ENCODE data around the gene ECI1.

Gene ECI1

GRCh38 chr16:2232094-2232990 lies 19.0 kb downstream of the ECI1 start:
- no peak for DNase-seq

GRCh38 chr16:2231016-2231931 lies 20.1 kb downstream of the ECI1 start:
- no peak for DNase-seq

DNA sequence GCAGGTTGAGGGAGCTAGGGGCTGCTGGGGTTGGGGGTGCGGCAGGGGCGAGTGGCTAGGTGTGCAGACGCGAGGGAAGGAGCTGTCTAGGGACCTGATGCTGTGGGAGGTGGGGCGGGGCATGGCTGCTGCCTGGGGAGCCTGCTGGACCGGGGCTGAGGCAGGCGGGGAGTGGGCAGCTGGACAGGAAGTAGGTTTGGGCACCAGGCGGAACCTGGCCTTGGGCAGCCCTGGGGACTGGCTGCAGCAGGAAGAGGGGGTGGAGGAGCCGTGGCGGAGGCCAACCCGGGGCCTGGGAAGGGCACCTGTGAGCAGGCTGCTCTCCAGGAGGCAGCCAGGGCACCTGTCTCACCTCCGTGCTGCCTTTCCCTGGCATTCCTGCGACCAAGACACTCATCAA lies 21.0 kb downstream of the ECI1 start:
- DNase-seq: no peak

- DNase-seq: no peak
These were observed 21.6 kb downstream of the ECI1 start for GRCh38 chr16:2229632-2230250.

- no peak for DNase-seq
These were observed 22.3 kb downstream of the ECI1 start for GRCh38 chr16:2229091-2229490.

- no peak for DNase-seq
These were observed 23.1 kb downstream of the ECI1 start for GRCh38 chr16:2228161-2228824.

- no peak for DNase-seq
These were observed 24.5 kb downstream of the ECI1 start for GRCh38 chr16:2226918-2227317.

GRCh38 chr16:2226245-2226793 lies 25.1 kb downstream of the ECI1 start:
- DNase-seq: no peak

- no peak for DNase-seq
These were observed 27.4 kb downstream of the ECI1 start for GRCh38 chr16:2223942-2224486.

DNA sequence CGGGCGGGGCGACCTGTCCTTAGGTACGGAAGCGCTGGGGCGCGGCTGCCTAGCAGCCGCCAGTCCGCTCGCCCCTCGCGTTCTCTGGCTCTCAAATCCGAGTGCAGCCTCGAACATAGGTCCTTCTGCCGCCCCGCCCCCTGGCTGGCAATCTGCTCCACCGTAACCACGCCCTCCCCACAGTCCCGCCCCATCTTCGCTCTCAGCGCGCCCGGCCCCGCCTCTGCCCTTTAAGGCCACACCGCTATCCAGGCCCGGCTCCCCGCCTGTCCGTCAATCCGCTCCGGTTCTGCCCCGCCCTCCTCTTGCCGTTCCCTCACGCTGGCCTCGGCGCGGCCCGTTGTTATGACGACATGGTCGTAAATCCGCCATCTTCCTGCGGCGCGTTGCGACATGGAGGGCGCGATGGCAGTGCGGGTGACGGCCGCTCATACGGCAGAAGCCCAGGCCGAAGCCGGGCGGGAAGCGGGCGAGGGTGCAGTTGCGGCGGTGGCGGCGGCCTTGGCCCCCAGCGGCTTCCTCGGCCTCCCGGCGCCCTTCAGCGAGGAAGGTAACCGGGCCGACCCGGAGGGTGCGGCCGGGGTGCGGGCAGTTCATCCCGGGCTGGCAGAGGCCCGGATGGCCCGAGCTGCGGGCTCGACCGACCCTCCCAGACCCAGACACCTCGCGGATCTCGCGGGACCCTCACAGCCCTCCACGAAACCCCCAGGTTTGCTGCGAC lies 28.0 kb downstream of the ECI1 start, which contains the start of gene E4F1:
Gene E4F1 (plus strand): TSS at position 371 of the 721 bp plus-strand sequence. CDS start 23 bp downstream, at position 394.
- peak; percentile 98 for DNase-seq

DNA sequence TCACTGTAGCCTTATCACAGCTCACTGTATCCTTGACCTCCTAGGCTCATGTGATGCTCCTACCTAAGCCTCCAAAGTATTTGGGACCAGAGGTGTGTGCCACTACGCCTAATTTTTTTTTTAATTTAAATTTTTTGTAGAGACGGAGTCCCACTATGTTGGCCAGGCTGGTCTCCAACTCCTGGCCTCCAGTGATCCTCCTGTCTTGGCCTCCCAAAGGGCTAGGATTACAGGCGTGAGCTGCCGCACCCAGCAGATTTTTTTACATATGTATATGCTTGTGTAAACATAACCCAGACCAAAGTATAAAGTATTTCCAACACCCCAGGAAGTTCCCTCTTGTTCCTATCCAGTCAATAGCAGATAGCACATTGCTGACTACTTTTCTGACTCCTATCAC lies 35.1 kb downstream of the ECI1 start:
- no peak for DNase-seq

- no peak for DNase-seq
These were observed 36.7 kb downstream of the ECI1 start, which contains the start of gene PGP for GRCh38 chr16:2214719-2214968. Gene PGP (minus strand): TSS chr16:2214840. CDS start chr16:2214777, 63 bp downstream.

- no peak for DNase-seq
These were observed 37.3 kb downstream of the ECI1 start for GRCh38 chr16:2213817-2214718.

GRCh38 chr16:2212362-2213324 lies 38.7 kb downstream of the ECI1 start:
- DNase-seq: no peak

- DNase-seq: no peak
These were observed 39.5 kb downstream of the ECI1 start for GRCh38 chr16:2211923-2212347.

DNA sequence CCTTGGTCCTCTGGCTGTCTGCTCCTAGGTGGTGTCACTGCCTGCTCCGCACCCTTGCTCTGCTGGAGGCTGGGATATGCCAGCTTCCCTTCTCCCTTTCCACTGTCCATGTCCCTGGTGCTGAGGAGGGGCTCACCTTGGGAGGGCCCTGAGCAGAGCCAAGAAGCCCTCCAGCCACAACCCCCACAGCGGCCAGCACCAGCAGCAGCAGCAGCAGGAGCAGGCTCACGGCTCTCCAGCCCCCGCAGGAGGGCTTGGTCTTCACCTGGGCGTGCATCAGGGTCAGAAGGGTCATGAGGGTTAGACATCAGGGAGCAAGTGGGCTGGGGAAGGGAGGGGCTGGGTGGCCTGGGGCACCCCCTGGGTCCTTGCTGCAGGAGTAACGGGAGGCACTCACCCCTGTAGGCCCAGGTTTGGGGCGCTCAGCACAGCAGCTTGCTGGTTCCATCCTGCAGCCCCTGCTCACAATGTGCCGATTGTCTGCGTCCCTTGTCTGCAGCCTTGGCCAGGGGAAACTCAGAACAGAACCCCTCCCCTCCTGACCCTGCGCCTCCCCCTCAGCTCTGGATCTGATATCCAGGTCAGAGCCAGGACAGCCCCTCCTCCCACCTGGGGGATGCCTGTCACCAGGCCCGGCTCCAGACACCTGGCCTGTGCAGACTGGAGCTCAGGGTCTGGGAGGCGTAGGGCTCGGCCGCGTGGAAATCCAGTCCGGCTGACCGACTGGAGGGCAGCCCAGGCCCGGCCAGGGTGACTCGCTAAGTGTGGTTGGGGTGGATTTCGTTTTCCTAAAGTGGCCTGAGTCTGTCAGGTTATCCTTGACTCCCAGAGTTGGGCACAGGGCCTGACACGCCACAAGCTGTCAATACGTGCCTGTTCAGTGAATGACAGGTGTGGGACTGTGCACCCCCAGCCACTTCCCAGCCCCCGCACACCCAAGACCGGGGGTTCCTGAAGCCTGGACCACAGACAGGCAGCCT lies 40.7 kb downstream of the ECI1 start, which contains the start of gene BRICD5:
Gene BRICD5 (minus strand): TSS at position 478 of the 980 bp plus-strand sequence. CDS start 30 bp downstream, at position 448.
- no peak for DNase-seq

DNA sequence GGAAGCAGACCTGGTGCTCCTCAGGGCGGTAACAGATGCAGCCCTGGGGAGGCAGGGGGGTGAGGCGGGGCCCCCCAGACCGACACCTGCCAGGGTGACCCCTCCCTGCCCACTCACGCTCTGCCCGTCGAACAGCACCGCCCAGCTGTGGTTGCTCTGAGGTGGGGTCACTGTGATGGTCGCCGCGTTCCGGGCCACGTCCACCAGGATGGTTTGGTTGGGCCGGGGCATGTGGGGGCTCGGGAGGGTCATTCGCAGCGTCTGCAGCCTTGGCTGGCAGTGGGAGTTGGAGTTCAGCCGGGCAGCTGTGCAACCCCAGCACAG lies 41.4 kb downstream of the ECI1 start:
- DNase-seq: no peak
